IMR-90 (cell line): ENCODE data around the gene HTR2B. TPM values are rescaled to one million over a fixed set of nuclear protein-coding genes. Genes with fewer than 3 reads are reported as not detected.

Experiments used
- ATAC-seq: fragments of 200-7000 bp; cut with Tn5 transposase; 2 replicates; pipeline ENCODE4 v1.9.1; 2020; ENCODE audit warnings: low read depth, mild to moderate bottlenecking, moderate library complexity
- BruUV-seq: library from RNA; stranded (reverse); fragments of 400-500 nt; replicated peaks from 2 replicates; lab custom pipeline; 2021; lab: Mats Ljungman, UMichigan
- CTCF ChIA-PET: fragments of 300-600 bp; formaldehyde crosslinking; extraction: SDS; loops from one replicate; lab custom pipeline; 2021; ENCODE audit warnings: antibody characterized with exemption; lab: Yijun Ruan, JAX
- POLR2A ChIA-PET: fragments of 300-600 bp; sonication (Branson Sonifier 250); formaldehyde crosslinking; loops from one replicate; lab custom pipeline; 2022; ENCODE audit warnings: antibody characterized with exemption; ENCODE audit not compliant: unreplicated experiment; lab: Charles Lee
- DNase-seq: peaks from one replicate; pipeline ENCODE4 v3.0.0; 2013
- H2AFZ ChIP-seq: replicated peaks from 2 replicates; pipeline ENCODE3; 2013; ENCODE audit warnings: low read length, mild to moderate bottlenecking; ENCODE audit not compliant: poor library complexity
- H2AK5ac ChIP-seq: 2 replicates; pipeline ENCODE4 v1.6.1; 2013; ENCODE audit warnings: low read depth, low read length, inconsistent platforms
- H2AK9ac ChIP-seq: replicated peaks from 2 replicates; pipeline ENCODE3; 2013; ENCODE audit warnings: mild to moderate bottlenecking, low read depth, low read length, moderate library complexity; ENCODE audit not compliant: poor library complexity
- H2BK120ac ChIP-seq: 2 replicates; pipeline ENCODE4 v1.6.1; 2013; ENCODE audit warnings: low read depth, low read length, inconsistent platforms
- H2BK15ac ChIP-seq: 3 replicates; pipeline ENCODE4 v1.6.1; 2013; ENCODE audit warnings: low read depth, low read length, inconsistent platforms
- H2BK20ac ChIP-seq: 2 replicates; pipeline ENCODE4 v1.6.1; 2013; ENCODE audit warnings: low read depth, mild to moderate bottlenecking, inconsistent platforms, low read length, moderate library complexity
- H2BK5ac ChIP-seq: 2 replicates; pipeline ENCODE4 v1.6.1; 2013; ENCODE audit warnings: mild to moderate bottlenecking, low read depth, low read length, inconsistent platforms; ENCODE audit not compliant: poor library complexity, severe bottlenecking
- H3K14ac ChIP-seq: replicated peaks from 2 replicates; pipeline ENCODE4 v1.6.1; 2013; ENCODE audit warnings: low read depth, low read length, inconsistent platforms
- H3K18ac ChIP-seq: 2 replicates; pipeline ENCODE4 v1.6.1; 2013; ENCODE audit warnings: low read depth, low read length, control low read depth
- H3K23ac ChIP-seq: 2 replicates; pipeline ENCODE4 v1.6.1; 2013; ENCODE audit warnings: low read depth, low read length, inconsistent platforms
- H3K27ac ChIP-seq: 2 replicates; pipeline ENCODE4 v1.5.1; 2013; ENCODE audit warnings: mild to moderate bottlenecking, control low read depth, low read length; ENCODE audit not compliant: insufficient read depth
- H3K27me3 ChIP-seq: 2 replicates; pipeline ENCODE4 v1.6.1; 2013; ENCODE audit warnings: low read length; ENCODE audit not compliant: control insufficient read depth, insufficient read depth
- H3K36me3 ChIP-seq: 2 replicates; pipeline ENCODE4 v1.6.1; 2013; ENCODE audit warnings: low read length, mixed read lengths; ENCODE audit not compliant: control insufficient read depth, insufficient read depth
- H3K4ac ChIP-seq: 2 replicates; pipeline ENCODE4 v1.6.1; 2013; ENCODE audit warnings: low read depth, low read length, inconsistent platforms
- H3K4me1 ChIP-seq: 2 replicates; pipeline ENCODE4 v1.6.1; 2013; ENCODE audit warnings: low read length, mixed read lengths; ENCODE audit not compliant: control insufficient read depth, insufficient read depth
- H3K4me2 ChIP-seq: 2 replicates; pipeline ENCODE4 v1.6.1; 2013; ENCODE audit warnings: low read depth, mild to moderate bottlenecking, control low read depth, low read length, moderate library complexity
- H3K4me3 ChIP-seq: 2 replicates; pipeline ENCODE4 v1.5.1; 2013; ENCODE audit warnings: low read depth, mild to moderate bottlenecking, control low read depth, low read length, moderate library complexity; ENCODE audit not compliant: insufficient read depth
- H3K56ac ChIP-seq: 2 replicates; pipeline ENCODE4 v1.6.1; 2013; ENCODE audit warnings: low read length, inconsistent platforms; ENCODE audit not compliant: insufficient read depth; ENCODE audit errors: extremely low read depth
- H3K79me1 ChIP-seq, 2 experiments: 2 replicates each; pipeline ENCODE4 v1.6.1; 2013; ENCODE audit warnings: low read length in 2 of 2, inconsistent platforms in 1 of 2, low read depth in 1 of 2
- H3K9ac ChIP-seq: 2 replicates; pipeline ENCODE4 v1.6.1; 2013; ENCODE audit warnings: low read depth, low read length, control low read depth
- H3K9me1 ChIP-seq: 2 replicates; pipeline ENCODE4 v1.6.1; 2013; ENCODE audit warnings: low read length, inconsistent platforms; ENCODE audit not compliant: insufficient read depth
- H3K9me3 ChIP-seq: 2 replicates; pipeline ENCODE4 v1.6.1; 2013; ENCODE audit warnings: low read length; ENCODE audit not compliant: control insufficient read depth, insufficient read depth
- H4K20me1 ChIP-seq: 2 replicates; pipeline ENCODE4 v1.6.1; 2013; ENCODE audit warnings: low read length, inconsistent platforms; ENCODE audit not compliant: insufficient read depth
- H4K5ac ChIP-seq: 2 replicates; pipeline ENCODE4 v1.6.1; 2013; ENCODE audit warnings: mild to moderate bottlenecking, low read depth, low read length, control low read depth
- H4K8ac ChIP-seq, 2 experiments: 2 replicates each; pipeline ENCODE4 v1.6.1; 2013; ENCODE audit warnings: low read depth in 2 of 2, low read length in 2 of 2, control low read depth in 1 of 2, inconsistent platforms in 1 of 2
- H4K91ac ChIP-seq: 2 replicates; pipeline ENCODE4 v1.6.1; 2013; ENCODE audit warnings: low read depth, low read length, inconsistent platforms; ENCODE audit not compliant: insufficient read depth
- BHLHE40 ChIP-seq: fragments of 150-350 bp; IDR thresholded peaks from 2 replicates; pipeline ENCODE4 v1.6.1; 2016; ENCODE audit warnings: mild to moderate bottlenecking, low read depth, low read length
- CEBPB ChIP-seq: IDR thresholded peaks from 2 replicates; pipeline ENCODE4 v1.6.1; 2012; ENCODE audit warnings: low read depth, low read length, improper control_type of control experiment
- CHD1 ChIP-seq: IDR thresholded peaks from 2 replicates; pipeline ENCODE4 v1.6.1; 2012; ENCODE audit warnings: low read depth, low read length, improper control_type of control experiment
- FOS ChIP-seq: fragments of 150-350 bp; IDR thresholded peaks from 2 replicates; pipeline ENCODE4 v1.6.1; 2016; ENCODE audit warnings: low read depth, low read length
- MAFK ChIP-seq: IDR thresholded peaks from 2 replicates; pipeline ENCODE4 v1.6.1; 2012; ENCODE audit warnings: low read depth, low read length, improper control_type of control experiment
- MAZ ChIP-seq: IDR thresholded peaks from 2 replicates; pipeline ENCODE4 v1.6.1; 2012; ENCODE audit warnings: low read depth, mild to moderate bottlenecking, low read length, improper control_type of control experiment, moderate library complexity, borderline replicate concordance
- MXI1 ChIP-seq: IDR thresholded peaks from 2 replicates; pipeline ENCODE4 v1.6.1; 2012; ENCODE audit warnings: low read depth, mild to moderate bottlenecking, low read length, moderate library complexity, borderline replicate concordance
- NFE2L2 ChIP-seq: fragments of 150-350 bp; IDR thresholded peaks from 2 replicates; pipeline ENCODE4 v1.6.1; 2016; ENCODE audit warnings: low read depth, mild to moderate bottlenecking, low read length
- POLR2A ChIP-seq: IDR thresholded peaks from 2 replicates; pipeline ENCODE4 v1.6.1; 2012; ENCODE audit warnings: mild to moderate bottlenecking, low read depth, low read length
- RAD21 ChIP-seq: IDR thresholded peaks from 2 replicates; pipeline ENCODE4 v1.6.1; 2012; ENCODE audit warnings: low read length, improper control_type of control experiment
- RCOR1 ChIP-seq: IDR thresholded peaks from 2 replicates; pipeline ENCODE4 v1.6.1; 2012; ENCODE audit warnings: mild to moderate bottlenecking, low read length, improper control_type of control experiment; ENCODE audit not compliant: insufficient replicate concordance
- RFX5 ChIP-seq: IDR thresholded peaks from 2 replicates; pipeline ENCODE4 v1.8.0; 2012; ENCODE audit warnings: low read depth, mild to moderate bottlenecking, low read length, moderate library complexity
- SMC3 ChIP-seq: fragments of 150-350 bp; IDR thresholded peaks from 2 replicates; pipeline ENCODE4 v1.6.1; 2016; ENCODE audit warnings: low read depth, mild to moderate bottlenecking, antibody characterized with exemption, low read length, moderate library complexity
- WGBS, 2 experiments: methylation state at CpG; one replicate each; pipeline versions ENCODE4 v1.1.5 to v1.1.7; 2013; ENCODE audit warnings: missing lambda C conversion rate in 2 of 2; ENCODE audit not compliant: insufficient read length in 1 of 2; ENCODE audit errors: extremely low coverage in 2 of 2; 5-methylcytosine and 5-hydroxymethylcytosine counted together
- dilution Hi-C: fragments of 300-500 bp; cut with HindIII; formaldehyde crosslinking; loops from one replicate; pipeline ENCODE4 v1.14.3; 2018; ENCODE audit warnings: low sequenced_read_pairs; ENCODE audit not compliant: unreplicated experiment
- in situ Hi-C: fragments of 300-500 bp; cut with MboI; formaldehyde crosslinking; loops from 3 replicates; pipeline ENCODE4 v1.14.3; 2019; ENCODE audit warnings: low sequenced_read_pairs, inconsistent platforms, mixed read lengths
- intact Hi-C: fragments of 100-400 bp; cut with micrococcal nuclease; formaldehyde crosslinking; loops from 2 replicates; pipeline ENCODE4 v1.10.0; 2022
- polyA plus RNA-seq, 3 experiments: library from polyadenylated mRNA; depleted of rRNA; stranded (reverse); fragments of >200 nt; gene quantifications; 2 replicates each; pipeline ENCODE4 v1.2.3, GENCODE V29; 2012; ENCODE audit warnings: low replicate concordance in 1 of 3
- total RNA-seq: library from RNA; depleted of rRNA; stranded (reverse); fragments of >200 nt; gene quantifications from 2 replicates; pipeline ENCODE4 v1.2.3, GENCODE V29; 2012
- TF ChIP-seq, protein P1 (sequence below): fragments of 150-350 bp; IDR thresholded peaks from 2 replicates; pipeline ENCODE4 v1.6.1; 2016; ENCODE audit warnings: low read depth, mild to moderate bottlenecking, low read length, moderate library complexity, borderline replicate concordance
- TF ChIP-seq, protein P2 (sequence below): conservative IDR thresholded peaks from 2 replicates; pipeline ENCODE4 v1.5.1; 2012; ENCODE audit warnings: mild to moderate bottlenecking, low read depth, low read length, improper control_type of control experiment
- TF ChIP-seq, protein P3 (sequence below): fragments of 150-350 bp; IDR thresholded peaks from 2 replicates; pipeline ENCODE4 v1.6.1; 2017; ENCODE audit warnings: mild to moderate bottlenecking, antibody characterized with exemption, low read length, low read depth

Gene HTR2B
- total and polyA plus RNA-seq, 2 of the 4 experiments (the other 2 are of a cell fraction), result 0.26 to 0.72 TPM

DNA sequence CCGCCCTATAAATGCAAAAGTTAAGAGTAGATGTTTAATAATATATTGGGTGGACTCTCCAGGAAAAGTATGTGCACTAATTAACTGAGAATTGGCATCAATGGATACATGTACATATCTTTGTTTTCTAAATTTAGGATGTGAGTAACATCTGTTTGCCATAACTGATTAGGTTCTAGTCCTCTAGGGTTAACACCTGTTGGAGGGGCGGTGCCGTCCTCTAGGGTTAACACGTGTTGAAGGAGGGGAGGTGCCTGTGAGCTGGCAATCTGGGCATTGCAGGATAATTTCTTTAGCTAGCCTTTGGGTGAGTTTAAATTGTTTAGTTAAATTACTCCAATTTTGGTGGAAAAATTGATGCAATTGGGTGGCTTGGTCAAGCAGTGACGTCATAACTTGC is 30.9 kb downstream of the HTR2B start:
- Histone ChIP-seq H4K5ac (no peak overlapping the region), H2BK5ac (no peak overlapping the region), H3K79me1 (peaks cover 15 to 36% of the 10 kb centered on the region in 2 experiments), H3K9me3 (peaks cover 2% of the 10 kb centered on the region; the same call in 1 of the 2 replicates), H2AK9ac (no peak overlapping the region), H3K18ac (no peak overlapping the region), H2BK15ac (no peak overlapping the region), H3K36me3 (peaks cover 32% of the 10 kb centered on the region), H3K4me2 (no peak overlapping the region), H2AFZ (no peak overlapping the region), H3K27me3 (no peaks in the 10 kb centered on the region), H3K9me1 (no peaks in the 10 kb centered on the region), H2BK20ac (no peak overlapping the region), H4K91ac (no peak overlapping the region), H3K14ac (no peak overlapping the region), H2BK120ac (no peak overlapping the region), H3K27ac (no peak overlapping the region), H2AK5ac (no peak overlapping the region), H4K8ac (no peak overlapping the region), H3K9ac (no peak overlapping the region), H3K4me1 (no peaks in the 10 kb centered on the region), H3K4me3 (no peak overlapping the region), H3K4ac (no peak overlapping the region), H3K56ac (no peak overlapping the region), H3K23ac (no peak overlapping the region), H4K20me1 (no peaks in the 10 kb centered on the region)
- BruUV-seq, result no TSS peak
- intact Hi-C loops (no loop called here), dilution Hi-C loops (no loop called here), in situ Hi-C loops (no loop called here)
- POLR2A ChIA-PET, result no interaction called here
- CTCF ChIA-PET, result interaction anchor here (1.3 kb wide), 1 partner anchor 270 kb away, joined by 3 read pairs; no protein-coding TSS in a partner anchor
- no peak for TF ChIP-seq RAD21
- TF ChIP-seq RCOR1, result no peak
- no peak for TF ChIP-seq POLR2A
- no peak for TF ChIP-seq MAFK
- no peak for TF ChIP-seq MXI1
- TF ChIP-seq CEBPB, result no peak
- no peak for TF ChIP-seq NFE2L2
- TF ChIP-seq RFX5, result no peak
- TF ChIP-seq FOS, result no peak
- TF ChIP-seq, protein P1, sequence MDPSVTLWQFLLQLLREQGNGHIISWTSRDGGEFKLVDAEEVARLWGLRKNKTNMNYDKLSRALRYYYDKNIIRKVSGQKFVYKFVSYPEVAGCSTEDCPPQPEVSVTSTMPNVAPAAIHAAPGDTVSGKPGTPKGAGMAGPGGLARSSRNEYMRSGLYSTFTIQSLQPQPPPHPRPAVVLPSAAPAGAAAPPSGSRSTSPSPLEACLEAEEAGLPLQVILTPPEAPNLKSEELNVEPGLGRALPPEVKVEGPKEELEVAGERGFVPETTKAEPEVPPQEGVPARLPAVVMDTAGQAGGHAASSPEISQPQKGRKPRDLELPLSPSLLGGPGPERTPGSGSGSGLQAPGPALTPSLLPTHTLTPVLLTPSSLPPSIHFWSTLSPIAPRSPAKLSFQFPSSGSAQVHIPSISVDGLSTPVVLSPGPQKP, result no peak
- TF ChIP-seq SMC3, result no peak
- no peak for TF ChIP-seq BHLHE40
- TF ChIP-seq, protein P2, sequence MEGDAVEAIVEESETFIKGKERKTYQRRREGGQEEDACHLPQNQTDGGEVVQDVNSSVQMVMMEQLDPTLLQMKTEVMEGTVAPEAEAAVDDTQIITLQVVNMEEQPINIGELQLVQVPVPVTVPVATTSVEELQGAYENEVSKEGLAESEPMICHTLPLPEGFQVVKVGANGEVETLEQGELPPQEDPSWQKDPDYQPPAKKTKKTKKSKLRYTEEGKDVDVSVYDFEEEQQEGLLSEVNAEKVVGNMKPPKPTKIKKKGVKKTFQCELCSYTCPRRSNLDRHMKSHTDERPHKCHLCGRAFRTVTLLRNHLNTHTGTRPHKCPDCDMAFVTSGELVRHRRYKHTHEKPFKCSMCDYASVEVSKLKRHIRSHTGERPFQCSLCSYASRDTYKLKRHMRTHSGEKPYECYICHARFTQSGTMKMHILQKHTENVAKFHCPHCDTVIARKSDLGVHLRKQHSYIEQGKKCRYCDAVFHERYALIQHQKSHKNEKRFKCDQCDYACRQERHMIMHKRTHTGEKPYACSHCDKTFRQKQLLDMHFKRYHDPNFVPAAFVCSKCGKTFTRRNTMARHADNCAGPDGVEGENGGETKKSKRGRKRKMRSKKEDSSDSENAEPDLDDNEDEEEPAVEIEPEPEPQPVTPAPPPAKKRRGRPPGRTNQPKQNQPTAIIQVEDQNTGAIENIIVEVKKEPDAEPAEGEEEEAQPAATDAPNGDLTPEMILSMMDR, result no peak
- TF ChIP-seq MAZ, result no peak
- TF ChIP-seq, protein P3, sequence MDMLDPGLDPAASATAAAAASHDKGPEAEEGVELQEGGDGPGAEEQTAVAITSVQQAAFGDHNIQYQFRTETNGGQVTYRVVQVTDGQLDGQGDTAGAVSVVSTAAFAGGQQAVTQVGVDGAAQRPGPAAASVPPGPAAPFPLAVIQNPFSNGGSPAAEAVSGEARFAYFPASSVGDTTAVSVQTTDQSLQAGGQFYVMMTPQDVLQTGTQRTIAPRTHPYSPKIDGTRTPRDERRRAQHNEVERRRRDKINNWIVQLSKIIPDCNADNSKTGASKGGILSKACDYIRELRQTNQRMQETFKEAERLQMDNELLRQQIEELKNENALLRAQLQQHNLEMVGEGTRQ, result no peak
- no peak for TF ChIP-seq CHD1
- no CpG with 5 or more reads among the region's 5 CpGs for WGBS, 2 experiments
- DNase-seq (no peak), ATAC-seq (no peak)
